Peyer's patch (tissue), 4 donors: ENCODE measurements around the gene MYH10. TPM values are rescaled to one million over a fixed set of nuclear protein-coding genes. Genes with fewer than 3 reads are reported as not detected.

ENCODE experiments used
- DNase-seq, 3 donors: peaks; one replicate each; pipeline ENCODE4 v3.0.0-alpha.2; 2017 to 2019
- H3K27ac ChIP-seq, 4 donors: fragments of 200-600 bp; sonication (generic); one replicate each; pipeline ENCODE4 v1.5.1; 2016 to 2019
- H3K27me3 ChIP-seq, 2 donors: fragments of 200-600 bp; sonication (generic); one replicate each; pipeline ENCODE4 v1.5.1; 2019
- H3K36me3 ChIP-seq, 3 donors: fragments of 200-600 bp; sonication (generic); one replicate each; pipeline ENCODE4 v1.5.1; 2016 to 2019
- H3K4me1 ChIP-seq, 4 donors: fragments of 200-600 bp; sonication (generic); one replicate each; pipeline ENCODE4 v1.5.1; 2016 to 2019
- H3K4me3 ChIP-seq, 4 donors: fragments of 200-600 bp; sonication (generic); 1 replicate in 3 of 4; 2 replicates in 1 of 4; pipeline ENCODE4 v1.5.1; 2016 to 2019; ENCODE audit warnings: mild to moderate bottlenecking in 1 of 4
- H3K9me3 ChIP-seq, 4 donors: fragments of 200-600 bp; sonication (generic); one replicate each; pipeline ENCODE4 v1.5.1; 2016 to 2019; ENCODE audit warnings: mild to moderate bottlenecking in 1 of 4
- CTCF ChIP-seq, 6 experiments: fragments of 450-650 bp in 4 of 6; fragments of 200-600 bp in 2 of 6; sonication (generic) in 1 of 6; IDR thresholded peaks; one replicate each; pipeline ENCODE4 v1.5.1; 2017 to 2019; ENCODE audit warnings: antibody characterized with exemption in 6 of 6, mild to moderate bottlenecking in 3 of 6, moderate library complexity in 1 of 6
- POLR2A ChIP-seq, 2 donors: fragments of 450-650 bp; IDR thresholded peaks; one replicate each; pipeline ENCODE4 v1.5.1; 2017; ENCODE audit warnings: antibody characterized with exemption in 2 of 2, mild to moderate bottlenecking in 2 of 2, moderate library complexity in 2 of 2
- total RNA-seq, 4 donors: library from RNA; depleted of rRNA; stranded (reverse); fragments of >200 nt; gene quantifications; one replicate each; pipeline ENCODE4 v1.1.0, GENCODE V29; 2016

MYH10 gene
- total RNA-seq, 4 donors from 2014 or later = 1.2 to 10.7 (median 3.6) TPM

- Histone ChIP-seq H3K9me3 (no peaks in the 10 kb centered on the region), H3K27ac (no peak overlapping the region), H3K27me3 (no peaks in the 10 kb centered on the region), H3K4me1 (no peaks in the 10 kb centered on the region), H3K4me3 (no peak overlapping the region), H3K36me3 (no peaks in the 10 kb centered on the region)
- no peak for DNase-seq
- no peak for TF ChIP-seq POLR2A (IDR thresholded peaks at IDR 0.05)
- no peak for TF ChIP-seq CTCF (IDR thresholded peaks at IDR 0.05)
Observed at GRCh38 chr17:8647956-8648355, 17.4 kb upstream of the MYH10 start.

GRCh38 chr17:8647202-8647601, 16.7 kb upstream of the MYH10 start:
- Histone ChIP-seq H3K36me3 (no peaks in the 10 kb centered on the region), H3K27ac (no peak overlapping the region), H3K9me3 (no peaks in the 10 kb centered on the region), H3K4me1 (no peaks in the 10 kb centered on the region), H3K27me3 (no peaks in the 10 kb centered on the region), H3K4me3 (no peak overlapping the region)
- no peak for TF ChIP-seq CTCF (IDR thresholded peaks at IDR 0.05)
- no peak for DNase-seq

- H3K4me3 ChIP-seq = no peak overlapping the region
- no peak for TF ChIP-seq POLR2A (IDR thresholded peaks at IDR 0.05)
Observed at GRCh38 chr17:8644507-8644902, 14.0 kb upstream of the MYH10 start.

GRCh38 chr17:8643855-8644506, 13.5 kb upstream of the MYH10 start:
- Histone ChIP-seq H3K4me3 (no peak overlapping the region), H3K27me3 (no peaks in the 10 kb centered on the region), H3K27ac (no peak overlapping the region), H3K9me3 (no peaks in the 10 kb centered on the region), H3K36me3 (no peaks in the 10 kb centered on the region), H3K4me1 (no peaks in the 10 kb centered on the region)
- DNase-seq = no peak
- TF ChIP-seq POLR2A (IDR thresholded peaks at IDR 0.05) (no peak), CTCF (IDR thresholded peaks at IDR 0.05) (no peak)

More at GRCh38 chr17:8644507-8644902, 14.0 kb upstream of the MYH10 start:
- no peaks in the 10 kb centered on the region for H3K27me3 ChIP-seq
- H3K9me3 ChIP-seq = no peaks in the 10 kb centered on the region
- no peak overlapping the region for H3K27ac ChIP-seq
- no peaks in the 10 kb centered on the region for H3K36me3 ChIP-seq
- DNase-seq = no peak
- no peaks in the 10 kb centered on the region for H3K4me1 ChIP-seq

- Histone ChIP-seq H3K36me3 (no peaks in the 10 kb centered on the region), H3K9me3 (no peaks in the 10 kb centered on the region), H3K4me1 (no peaks in the 10 kb centered on the region), H3K27me3 (no peaks in the 10 kb centered on the region), H3K27ac (no peak overlapping the region), H3K4me3 (no peak overlapping the region)
- TF ChIP-seq CTCF (IDR thresholded peaks at IDR 0.05) (no peak), POLR2A (IDR thresholded peaks at IDR 0.05) (no peak)
- DNase-seq = no peak
Observed at GRCh38 chr17:8639709-8640108, 9.2 kb upstream of the MYH10 start.

GRCh38 chr17:8632061-8632460, 1.5 kb upstream of the MYH10 start:
- no peak for DNase-seq
- H3K27me3 ChIP-seq = peaks cover 0 to 12% of the 10 kb centered on the region in 2 donors
- H3K4me1 ChIP-seq = peaks cover 0 to 17% (median 12%) of the 10 kb centered on the region in 4 donors
- no peaks in the 10 kb centered on the region for H3K36me3 ChIP-seq
- TF ChIP-seq CTCF (IDR thresholded peaks at IDR 0.05) = no peak
- TF ChIP-seq POLR2A (IDR thresholded peaks at IDR 0.05) = no peak
- H3K9me3 ChIP-seq = no peaks in the 10 kb centered on the region
- H3K27ac ChIP-seq = no peak overlapping the region
- no peak overlapping the region for H3K4me3 ChIP-seq
